Nephron (organoid): ENCODE results near the gene ISYNA1.
A peak's percentile ranks its signal among the peaks of the same experiment; 100 is the strongest.

Experiments
- H3K27ac Mint-ChIP-seq, 3 experiments: 2 replicates each; pipeline ENCODE4 v1.8.0; 2020; ENCODE audit warnings: mixed read lengths in 3 of 3, mild to moderate bottlenecking in 2 of 3, moderate library complexity in 1 of 3
- H3K27me3 Mint-ChIP-seq: 2 replicates; pipeline ENCODE4 v1.8.0; 2021; ENCODE audit warnings: low read depth, mild to moderate bottlenecking, moderate library complexity, mixed read lengths
- H3K36me3 Mint-ChIP-seq: 2 replicates; pipeline ENCODE4 v1.8.0; 2020; ENCODE audit warnings: low read depth, mixed read lengths
- H3K4me1 Mint-ChIP-seq: 2 replicates; pipeline ENCODE4 v1.8.0; 2020; ENCODE audit warnings: mixed read lengths
- H3K4me3 Mint-ChIP-seq, 3 experiments: 2 replicates each; pipeline ENCODE4 v1.8.0; 2020; ENCODE audit warnings: mild to moderate bottlenecking in 3 of 3, mixed read lengths in 3 of 3, moderate library complexity in 2 of 3
- H3K9me3 Mint-ChIP-seq: 2 replicates; pipeline ENCODE4 v1.8.0; 2020; ENCODE audit warnings: mixed read lengths
- TF ChIP-seq, protein P1 (sequence below), 3 experiments: fragments of 200-600 bp; sonication (generic); IDR thresholded peaks; one replicate each; pipeline ENCODE4 v1.5.0; 2021; ENCODE audit warnings: antibody characterized with exemption in 3 of 3; ENCODE audit not compliant: unreplicated experiment in 3 of 3

ISYNA1 gene

GRCh38 chr19:18465214-18465963 is 27.5 kb upstream of the ISYNA1 start:
- H3K4me1 Mint-ChIP-seq, result peaks cover 27% of the 10 kb centered on the region
- H3K36me3 Mint-ChIP-seq, result peaks cover 18% of the 10 kb centered on the region
- H3K9me3 Mint-ChIP-seq, result no peaks in the 10 kb centered on the region
- TF ChIP-seq, protein P1, sequence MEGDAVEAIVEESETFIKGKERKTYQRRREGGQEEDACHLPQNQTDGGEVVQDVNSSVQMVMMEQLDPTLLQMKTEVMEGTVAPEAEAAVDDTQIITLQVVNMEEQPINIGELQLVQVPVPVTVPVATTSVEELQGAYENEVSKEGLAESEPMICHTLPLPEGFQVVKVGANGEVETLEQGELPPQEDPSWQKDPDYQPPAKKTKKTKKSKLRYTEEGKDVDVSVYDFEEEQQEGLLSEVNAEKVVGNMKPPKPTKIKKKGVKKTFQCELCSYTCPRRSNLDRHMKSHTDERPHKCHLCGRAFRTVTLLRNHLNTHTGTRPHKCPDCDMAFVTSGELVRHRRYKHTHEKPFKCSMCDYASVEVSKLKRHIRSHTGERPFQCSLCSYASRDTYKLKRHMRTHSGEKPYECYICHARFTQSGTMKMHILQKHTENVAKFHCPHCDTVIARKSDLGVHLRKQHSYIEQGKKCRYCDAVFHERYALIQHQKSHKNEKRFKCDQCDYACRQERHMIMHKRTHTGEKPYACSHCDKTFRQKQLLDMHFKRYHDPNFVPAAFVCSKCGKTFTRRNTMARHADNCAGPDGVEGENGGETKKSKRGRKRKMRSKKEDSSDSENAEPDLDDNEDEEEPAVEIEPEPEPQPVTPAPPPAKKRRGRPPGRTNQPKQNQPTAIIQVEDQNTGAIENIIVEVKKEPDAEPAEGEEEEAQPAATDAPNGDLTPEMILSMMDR (IDR thresholded peaks at IDR 0.05; ENCODE audit: unreplicated experiment in 3 of 3), result no peak
- H3K27ac Mint-ChIP-seq, result peak overlapping the region in 1 of 3 experiments; percentile 89
- H3K4me3 Mint-ChIP-seq, result no peak overlapping the region
- no peaks in the 10 kb centered on the region for H3K27me3 Mint-ChIP-seq

GRCh38 chr19:18464646-18465045 is 26.7 kb upstream of the ISYNA1 start:
- Mint-ChIP-seq H3K4me1 (peaks cover 34% of the 10 kb centered on the region), H3K36me3 (peaks cover 18% of the 10 kb centered on the region), H3K4me3 (no peak overlapping the region), H3K27me3 (no peaks in the 10 kb centered on the region), H3K9me3 (no peaks in the 10 kb centered on the region), H3K27ac (peak overlapping the region in 2 of 3 experiments; percentile 54 to 89)
- TF ChIP-seq, protein P1 (IDR thresholded peaks at IDR 0.05; ENCODE audit: unreplicated experiment in 3 of 3), result no peak

DNA sequence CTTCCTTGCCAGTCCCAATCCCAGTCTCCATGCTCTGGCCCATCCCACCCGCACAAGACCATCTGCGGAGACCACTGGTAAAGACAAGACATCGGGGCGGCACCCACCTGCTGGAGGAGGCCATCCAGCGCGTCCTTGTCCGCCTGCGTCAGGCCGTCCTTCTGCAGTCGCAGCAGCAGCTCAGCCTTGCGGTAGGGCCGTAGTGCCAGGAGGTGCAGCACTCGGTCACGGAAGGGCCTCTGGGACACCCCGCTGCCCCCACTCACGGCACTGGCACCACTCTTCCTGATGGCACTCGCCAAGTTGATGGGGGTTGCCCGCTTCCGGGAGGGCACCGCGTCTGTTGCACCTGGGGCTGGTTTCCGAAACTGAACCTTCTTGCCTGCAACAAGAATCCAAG is 23.5 kb upstream of the ISYNA1 start:
- TF ChIP-seq, protein P1 (IDR thresholded peaks at IDR 0.05; ENCODE audit: unreplicated experiment in 3 of 3), result no peak
- no peaks in the 10 kb centered on the region for H3K9me3 Mint-ChIP-seq
- peaks cover 26% of the 10 kb centered on the region for H3K36me3 Mint-ChIP-seq
- H3K27me3 Mint-ChIP-seq, result no peaks in the 10 kb centered on the region
- peak overlapping the region in 1 of 3 experiments; percentile 42 for H3K4me3 Mint-ChIP-seq
- H3K27ac Mint-ChIP-seq, result peak overlapping the region in 1 of 3 experiments; percentile 16
- H3K4me1 Mint-ChIP-seq, result peaks cover 34% of the 10 kb centered on the region

- H3K27ac Mint-ChIP-seq, result no peak overlapping the region
- TF ChIP-seq, protein P1 (IDR thresholded peaks at IDR 0.05; ENCODE audit: unreplicated experiment in 3 of 3), result no peak
- peaks cover 38% of the 10 kb centered on the region for H3K4me1 Mint-ChIP-seq
- H3K27me3 Mint-ChIP-seq, result no peaks in the 10 kb centered on the region
- H3K9me3 Mint-ChIP-seq, result no peaks in the 10 kb centered on the region
- peaks cover 32% of the 10 kb centered on the region for H3K36me3 Mint-ChIP-seq
- peak overlapping the region in 1 of 3 experiments; percentile 62 for H3K4me3 Mint-ChIP-seq
These were observed 23.0 kb upstream of the ISYNA1 start for GRCh38 chr19:18460900-18461299.

GRCh38 chr19:18457483-18458331 is 19.8 kb upstream of the ISYNA1 start:
- H3K27ac Mint-ChIP-seq, result peak overlapping the region in 1 of 3 experiments; percentile 34
- no peak overlapping the region for H3K4me3 Mint-ChIP-seq
- TF ChIP-seq, protein P1 (IDR thresholded peaks at IDR 0.05; ENCODE audit: unreplicated experiment in 3 of 3), result no peak
- H3K4me1 Mint-ChIP-seq, result peaks cover 34% of the 10 kb centered on the region
- no peaks in the 10 kb centered on the region for H3K27me3 Mint-ChIP-seq
- H3K9me3 Mint-ChIP-seq, result no peaks in the 10 kb centered on the region
- peaks cover 37% of the 10 kb centered on the region for H3K36me3 Mint-ChIP-seq
